ENCODE data around the gene BLM. TPM values are rescaled to one million over a fixed set of nuclear protein-coding genes. Genes with fewer than 3 reads are reported as not detected.
"Not testable (repeated sequence)": the region's sequence is repeated elsewhere in the genome, so short reads cannot be mapped to it uniquely, and the experiment has no call there.

The BLM gene
- total RNA-seq, 1 donor from 2014 or later = 26.2 TPM

GRCh38 chr15:90822204-90822955 is 105.2 kb downstream of the BLM start:
- peaks cover 17% of the 10 kb centered on the region for H3K4me1 ChIP-seq
- no peak for DNase-seq
- intact Hi-C loops (cut with micrococcal nuclease) = no loop called here
- H3K36me3 ChIP-seq = no peaks in the 10 kb centered on the region
- no peak for TF ChIP-seq CTCF (IDR thresholded peaks at IDR 0.05; ENCODE audit: borderline replicate concordance)
- H3K27me3 ChIP-seq (ENCODE audit: low read depth) = no peaks in the 10 kb centered on the region
- no peak overlapping the region for H3K27ac ChIP-seq (replicated peaks)
- no peaks in the 10 kb centered on the region for H3K9me3 ChIP-seq (replicated peaks)
- no peak overlapping the region for H3K4me3 ChIP-seq

- Histone ChIP-seq H3K27me3 (ENCODE audit: low read depth) (no peaks in the 10 kb centered on the region), H3K4me3 (no peak overlapping the region), H3K27ac (replicated peaks) (no peak overlapping the region), H3K36me3 (no peaks in the 10 kb centered on the region), H3K9me3 (replicated peaks) (no peaks in the 10 kb centered on the region), H3K4me1 (peaks cover 14% of the 10 kb centered on the region)
- DNase-seq = no peak
- no peak for TF ChIP-seq CTCF (IDR thresholded peaks at IDR 0.05; ENCODE audit: borderline replicate concordance)
- intact Hi-C loops (cut with micrococcal nuclease) = no loop called here
These were observed 106.4 kb downstream of the BLM start for GRCh38 chr15:90823455-90823974.

GRCh38 chr15:90825115-90825899 is 108.2 kb downstream of the BLM start:
- H3K4me3 ChIP-seq; H3K27ac ChIP-seq (replicated peaks); H3K4me1 ChIP-seq; intact Hi-C loops (cut with micrococcal nuclease); DNase-seq; H3K27me3 ChIP-seq (ENCODE audit: low read depth); H3K9me3 ChIP-seq (replicated peaks); H3K36me3 ChIP-seq: not testable (repeated sequence)

GRCh38 chr15:90826206-90826885 is 109.2 kb downstream of the BLM start:
- H3K4me1 ChIP-seq; H3K27ac ChIP-seq (replicated peaks); intact Hi-C loops (cut with micrococcal nuclease); H3K4me3 ChIP-seq; DNase-seq; H3K36me3 ChIP-seq; H3K27me3 ChIP-seq (ENCODE audit: low read depth); H3K9me3 ChIP-seq (replicated peaks): not testable (repeated sequence)

GRCh38 chr15:90826886-90827435 is 109.8 kb downstream of the BLM start:
- no peaks in the 10 kb centered on the region for H3K36me3 ChIP-seq
- no peak for DNase-seq
- no peak overlapping the region for H3K27ac ChIP-seq (replicated peaks)
- no peak for TF ChIP-seq CTCF (IDR thresholded peaks at IDR 0.05; ENCODE audit: borderline replicate concordance)
- no peaks in the 10 kb centered on the region for H3K27me3 ChIP-seq (ENCODE audit: low read depth)
- no peaks in the 10 kb centered on the region for H3K9me3 ChIP-seq (replicated peaks)
- H3K4me3 ChIP-seq = no peak overlapping the region
- H3K4me1 ChIP-seq = no peaks in the 10 kb centered on the region
- intact Hi-C loops (cut with micrococcal nuclease) = no loop called here

- Histone ChIP-seq H3K27me3 (ENCODE audit: low read depth) (no peaks in the 10 kb centered on the region), H3K9me3 (replicated peaks) (no peaks in the 10 kb centered on the region), H3K27ac (replicated peaks) (no peak overlapping the region), H3K36me3 (no peaks in the 10 kb centered on the region), H3K4me1 (no peaks in the 10 kb centered on the region), H3K4me3 (no peak overlapping the region)
- DNase-seq = no peak
- TF ChIP-seq CTCF (IDR thresholded peaks at IDR 0.05; ENCODE audit: borderline replicate concordance) = no peak
- intact Hi-C loops (cut with micrococcal nuclease) = no loop called here
These were observed 111.0 kb downstream of the BLM start for GRCh38 chr15:90828111-90828510.

Measured in left ventricle myocardium inferior (tissue), 1 donor.